Endodermal cell (in vitro differentiated cells): ENCODE measurements around the gene PALMD. TPM values are rescaled to one million over a fixed set of nuclear protein-coding genes. Genes with fewer than 3 reads are reported as not detected.
A peak's percentile ranks its signal among the peaks of the same experiment; 100 is the strongest.

ENCODE experiments used
- DNase-seq: peaks from one replicate; pipeline ENCODE4 v3.0.0-alpha.2; 2017
- H3K27ac ChIP-seq: 2 replicates; pipeline ENCODE4 v1.5.1; 2013; ENCODE audit warnings: mild to moderate bottlenecking, low read depth, low read length, moderate library complexity
- H3K27me3 ChIP-seq: 2 replicates; pipeline ENCODE4 v1.6.1; 2013; ENCODE audit warnings: mild to moderate bottlenecking, low read length, moderate library complexity; ENCODE audit not compliant: insufficient read depth, control insufficient read depth, poor library complexity, severe bottlenecking
- H3K36me3 ChIP-seq: 2 replicates; pipeline ENCODE4 v1.7.0; 2013; ENCODE audit warnings: mild to moderate bottlenecking, low read length, moderate library complexity; ENCODE audit not compliant: control insufficient read depth, insufficient read depth
- H3K4me1 ChIP-seq: one replicate; pipeline ENCODE4 v1.7.0; 2013; ENCODE audit warnings: low read length; ENCODE audit not compliant: control insufficient read depth, insufficient read depth
- H3K4me3 ChIP-seq: 2 replicates; pipeline ENCODE4 v1.5.1; 2013; ENCODE audit warnings: mild to moderate bottlenecking, low read length, moderate library complexity
- H3K9ac ChIP-seq: 2 replicates; pipeline ENCODE4 v1.6.1; 2013; ENCODE audit warnings: mild to moderate bottlenecking, low read length, moderate library complexity; ENCODE audit not compliant: poor library complexity, severe bottlenecking; ENCODE audit errors: extremely low read depth
- H3K9me3 ChIP-seq: 2 replicates; pipeline ENCODE4 v1.6.1; 2013; ENCODE audit warnings: mild to moderate bottlenecking, low read length, moderate library complexity; ENCODE audit not compliant: control insufficient read depth
- H3K27ac Mint-ChIP-seq: 2 replicates; pipeline ENCODE4 v1.8.0; 2020; ENCODE audit warnings: mixed read lengths
- H3K27me3 Mint-ChIP-seq: 2 replicates; pipeline ENCODE4 v1.8.0; 2021; ENCODE audit warnings: mild to moderate bottlenecking, mixed read lengths; ENCODE audit not compliant: insufficient read depth
- H3K36me3 Mint-ChIP-seq: 2 replicates; pipeline ENCODE4 v1.8.0; 2020; ENCODE audit warnings: low read depth, mixed read lengths
- H3K4me1 Mint-ChIP-seq: 2 replicates; pipeline ENCODE4 v1.8.0; 2020; ENCODE audit warnings: mixed read lengths
- H3K4me3 Mint-ChIP-seq: 2 replicates; pipeline ENCODE4 v1.8.0; 2020; ENCODE audit warnings: mild to moderate bottlenecking, moderate library complexity, mixed read lengths
- H3K9me3 Mint-ChIP-seq: 2 replicates; pipeline ENCODE4 v1.8.0; 2020; ENCODE audit warnings: mild to moderate bottlenecking, mixed read lengths
- whole genome bisulfite sequencing, 2 experiments: methylation state at CpG; one replicate each; pipeline versions ENCODE4 v1.1.5 to v1.1.7; 2013; ENCODE audit warnings: missing lambda C conversion rate in 2 of 2, mixed read lengths in 1 of 2; ENCODE audit not compliant: insufficient coverage in 1 of 2, insufficient read length in 1 of 2; 5-methylcytosine and 5-hydroxymethylcytosine counted together
- total RNA-seq, 2 donors: library from RNA; stranded (reverse); fragmentation: NEBNext Ultra II Directional in 1 of 2; extraction: Animal tissue kit (Norgen Biotek cat#: 25700) in 1 of 2; gene quantifications; 2 replicates in 1 of 2; 3 replicates in 1 of 2; pipeline ENCODE4 v1.2.1, GENCODE V29; 2021
- TF ChIP-seq, protein P1 (sequence below): fragments of 200-600 bp; sonication (generic); conservative IDR thresholded peaks from 2 replicates; pipeline ENCODE4 v1.5.0; 2021; ENCODE audit warnings: antibody characterized with exemption, mild to moderate bottlenecking

The PALMD gene
- total RNA-seq, 2 donors from 2014 or later: 0.24 to 0.26 TPM

DNA sequence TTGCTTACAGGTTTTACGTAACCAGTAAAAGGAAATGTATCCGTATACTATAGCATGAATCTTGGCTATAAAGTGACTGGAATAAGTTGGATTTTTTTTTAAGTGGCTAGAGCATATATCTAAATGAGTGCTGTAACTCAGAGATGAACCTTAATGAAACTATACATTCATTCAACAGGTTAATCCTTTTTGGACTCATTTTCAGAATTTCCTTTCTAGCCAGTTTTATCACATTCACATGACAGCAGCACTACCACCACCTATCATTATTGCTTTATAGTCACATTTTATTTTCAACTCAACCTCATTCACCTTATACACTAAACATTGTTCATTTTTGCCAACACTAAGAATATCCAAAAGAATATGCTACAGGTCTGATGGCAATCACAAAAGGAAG, 89.9 kb downstream of the PALMD start:
- DNase-seq: no peak
- Histone ChIP-seq H3K4me3 (no peak overlapping the region), H3K4me1 (peaks cover 2% of the 10 kb centered on the region), H3K9ac (no peak overlapping the region), H3K9me3 (no peaks in the 10 kb centered on the region), H3K27ac (no peak overlapping the region), H3K27me3 (no peaks in the 10 kb centered on the region), H3K36me3 (peaks cover 31% of the 10 kb centered on the region)
- no peak overlapping the region for H3K27ac Mint-ChIP-seq
- peaks cover 21% of the 10 kb centered on the region for H3K4me1 Mint-ChIP-seq
- TF ChIP-seq, protein P1, sequence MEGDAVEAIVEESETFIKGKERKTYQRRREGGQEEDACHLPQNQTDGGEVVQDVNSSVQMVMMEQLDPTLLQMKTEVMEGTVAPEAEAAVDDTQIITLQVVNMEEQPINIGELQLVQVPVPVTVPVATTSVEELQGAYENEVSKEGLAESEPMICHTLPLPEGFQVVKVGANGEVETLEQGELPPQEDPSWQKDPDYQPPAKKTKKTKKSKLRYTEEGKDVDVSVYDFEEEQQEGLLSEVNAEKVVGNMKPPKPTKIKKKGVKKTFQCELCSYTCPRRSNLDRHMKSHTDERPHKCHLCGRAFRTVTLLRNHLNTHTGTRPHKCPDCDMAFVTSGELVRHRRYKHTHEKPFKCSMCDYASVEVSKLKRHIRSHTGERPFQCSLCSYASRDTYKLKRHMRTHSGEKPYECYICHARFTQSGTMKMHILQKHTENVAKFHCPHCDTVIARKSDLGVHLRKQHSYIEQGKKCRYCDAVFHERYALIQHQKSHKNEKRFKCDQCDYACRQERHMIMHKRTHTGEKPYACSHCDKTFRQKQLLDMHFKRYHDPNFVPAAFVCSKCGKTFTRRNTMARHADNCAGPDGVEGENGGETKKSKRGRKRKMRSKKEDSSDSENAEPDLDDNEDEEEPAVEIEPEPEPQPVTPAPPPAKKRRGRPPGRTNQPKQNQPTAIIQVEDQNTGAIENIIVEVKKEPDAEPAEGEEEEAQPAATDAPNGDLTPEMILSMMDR: no peak
- WGBS, 2 experiments: 73% methylated on average over 2 of the region's 2 CpGs; no CpG with 5 or more reads in 1 of the 2 experiments
- H3K4me3 Mint-ChIP-seq: no peak overlapping the region
- H3K9me3 Mint-ChIP-seq: no peaks in the 10 kb centered on the region
- peaks cover 13% of the 10 kb centered on the region for H3K36me3 Mint-ChIP-seq
- no peaks in the 10 kb centered on the region for H3K27me3 Mint-ChIP-seq

DNA sequence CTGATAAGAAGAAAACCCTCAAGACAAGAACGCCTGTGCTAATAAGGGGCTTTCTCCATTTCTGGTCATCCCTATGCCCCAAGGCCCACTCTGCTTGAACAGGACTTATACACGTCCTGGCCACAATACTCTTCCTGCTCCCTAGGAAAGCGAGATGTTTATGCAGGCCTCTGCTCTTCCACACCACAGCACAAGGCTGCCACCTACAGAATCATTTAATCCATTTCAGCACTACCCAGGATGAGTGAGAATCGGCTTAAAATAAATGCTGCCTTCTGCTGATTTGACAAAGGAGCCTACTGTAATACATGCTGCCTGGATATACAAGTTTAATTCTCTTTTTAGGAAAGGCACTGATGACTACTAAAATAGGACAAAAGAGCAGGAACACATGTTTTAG, 91.1 kb downstream of the PALMD start:
- H3K9me3 Mint-ChIP-seq: no peaks in the 10 kb centered on the region
- Histone ChIP-seq H3K36me3 (peaks cover 31% of the 10 kb centered on the region), H3K4me1 (peaks cover 2% of the 10 kb centered on the region), H3K4me3 (no peak overlapping the region), H3K27ac (no peak overlapping the region), H3K9ac (no peak overlapping the region), H3K27me3 (no peaks in the 10 kb centered on the region), H3K9me3 (no peaks in the 10 kb centered on the region)
- H3K27me3 Mint-ChIP-seq: no peaks in the 10 kb centered on the region
- H3K4me1 Mint-ChIP-seq: peaks cover 21% of the 10 kb centered on the region
- H3K27ac Mint-ChIP-seq: no peak overlapping the region
- H3K4me3 Mint-ChIP-seq: no peak overlapping the region
- TF ChIP-seq, protein P1: peak; percentile 79
- DNase-seq: peak; percentile 75
- 27 to 39% methylated on average over 4 of the region's 4 CpGs for WGBS, 2 experiments
- H3K36me3 Mint-ChIP-seq: peaks cover 18% of the 10 kb centered on the region

DNA sequence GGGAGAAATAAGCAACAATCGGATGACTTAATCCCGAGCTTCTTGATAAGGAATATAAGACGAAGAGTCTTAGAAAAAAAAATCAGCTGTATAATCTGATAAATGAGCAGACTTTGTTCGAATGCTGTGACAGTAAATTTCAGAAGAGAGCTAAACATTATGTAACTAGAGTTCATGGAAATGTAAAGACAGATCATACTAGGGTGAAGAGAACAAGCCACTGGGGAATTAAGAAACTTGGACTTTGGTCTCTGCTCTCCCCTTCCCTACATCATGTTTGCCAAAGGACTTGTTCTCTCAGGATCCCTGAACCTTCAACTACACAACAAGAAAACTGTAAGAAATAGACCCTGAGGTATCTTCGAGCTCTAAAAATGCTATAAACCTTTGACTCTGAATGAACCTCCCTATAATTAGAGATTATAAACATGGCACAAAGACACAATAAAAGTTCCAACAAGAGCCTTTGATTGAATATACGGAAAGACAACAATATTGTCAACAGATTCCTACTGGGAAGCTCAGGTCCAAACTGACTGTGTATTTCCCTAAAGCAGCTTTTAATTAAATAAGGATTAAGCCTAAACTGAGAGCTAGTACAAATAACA, 93.0 kb downstream of the PALMD start:
- Mint-ChIP-seq H3K4me3 (no peak overlapping the region), H3K9me3 (no peaks in the 10 kb centered on the region)

More for the DNA sequence above, 93.0 kb downstream of the PALMD start:
- Histone ChIP-seq H3K4me3 (peak overlapping the region; percentile 33), H3K27me3 (no peaks in the 10 kb centered on the region), H3K9me3 (no peaks in the 10 kb centered on the region), H3K9ac (no peak overlapping the region), H3K27ac (no peak overlapping the region), H3K4me1 (peaks cover 2% of the 10 kb centered on the region), H3K36me3 (peaks cover 27% of the 10 kb centered on the region)
- Mint-ChIP-seq H3K27ac (peak overlapping the region; percentile 84), H3K4me1 (peaks cover 21% of the 10 kb centered on the region), H3K36me3 (peaks cover 23% of the 10 kb centered on the region), H3K27me3 (no peaks in the 10 kb centered on the region)
- TF ChIP-seq, protein P1: no peak
- DNase-seq: no peak
- 84 to 87% methylated on average over 3 to 6 of the region's 6 CpGs for WGBS, 2 experiments
